ENCODE measurements around the gene CDC42EP2.

- peak in 1 of 6 experiments; percentile 37 for TF ChIP-seq CTCF (IDR thresholded peaks at IDR 0.05)
- no peak for TF ChIP-seq POLR2A (IDR thresholded peaks at IDR 0.05)
These were observed 1.2 kb downstream of the CDC42EP2 start for GRCh38 chr11:65315866-65316226.
